Kidney tubule cell (primary cell): ENCODE results near the gene PPIH.
"Not testable (repeated sequence)": the region's sequence is repeated elsewhere in the genome, so short reads cannot be mapped to it uniquely, and the experiment has no call there.

Source experiments
- DNase-seq: peaks from one replicate; pipeline ENCODE4 v3.0.0-alpha.2; 2018; ENCODE audit warnings: low spot score

PPIH gene

GRCh38 chr1:42657981-42658876 is at the start of gene PPIH:
Gene PPIH (plus strand): TSS chr1:42658423. CDS start chr1:42658447, 24 bp downstream.
- peak; percentile 94 for DNase-seq

GRCh38 chr1:42613803-42614131 is 44.5 kb upstream of the PPIH start:
- no peak for DNase-seq

GRCh38 chr1:42618866-42619265 is 39.4 kb upstream of the PPIH start:
- DNase-seq, result no peak

GRCh38 chr1:42620307-42620706 is 37.9 kb upstream of the PPIH start:
- no peak for DNase-seq

- not testable (repeated sequence) for DNase-seq
Observed at GRCh38 chr1:42621180-42621579, 37.0 kb upstream of the PPIH start.

GRCh38 chr1:42627205-42627604 is 31.0 kb upstream of the PPIH start:
- not testable (repeated sequence) for DNase-seq

GRCh38 chr1:42639116-42639515 is 19.1 kb upstream of the PPIH start:
- peak; percentile 9 for DNase-seq

- DNase-seq, result peak; percentile 17
Observed at GRCh38 chr1:42646056-42646455, 12.2 kb upstream of the PPIH start.

GRCh38 chr1:42657201-42657600 is 1.0 kb upstream of the PPIH start:
- no peak for DNase-seq

- DNase-seq, result peak; percentile 18
Observed at GRCh38 chr1:42658877-42659337, 684 bp downstream of the PPIH start.

GRCh38 chr1:42660907-42661500 is 2.8 kb downstream of the PPIH start:
- DNase-seq, result no peak

- DNase-seq, result no peak
Observed at GRCh38 chr1:42669936-42670335, 11.7 kb downstream of the PPIH start.

- no peak for DNase-seq
Observed at GRCh38 chr1:42670425-42670824, 12.2 kb downstream of the PPIH start.

- no peak for DNase-seq
Observed at GRCh38 chr1:42674214-42674613, 16.0 kb downstream of the PPIH start.

GRCh38 chr1:42674682-42675081 is 16.5 kb downstream of the PPIH start:
- DNase-seq, result no peak

GRCh38 chr1:42675467-42675866 is 17.2 kb downstream of the PPIH start:
- DNase-seq, result no peak

- no peak for DNase-seq
Observed at GRCh38 chr1:42676534-42677087, 18.4 kb downstream of the PPIH start.

GRCh38 chr1:42679364-42679983 is 21.3 kb downstream of the PPIH start:
- no peak for DNase-seq

GRCh38 chr1:42680055-42680454 is 21.8 kb downstream of the PPIH start:
- DNase-seq, result no peak

- DNase-seq, result peak; percentile 33
Observed at GRCh38 chr1:42680921-42681683, 22.9 kb downstream of the PPIH start.

- DNase-seq, result peak; percentile 99
Observed at GRCh38 chr1:42681741-42682483, 23.7 kb downstream of the PPIH start, which contains the start of gene YBX1. Gene YBX1 (plus strand): TSS chr1:42682418. CDS start chr1:42682566, 148 bp downstream.
